ENCODE results near the gene MTR. TPM values are rescaled to one million over a fixed set of nuclear protein-coding genes. Genes with fewer than 3 reads are reported as not detected.
A peak's percentile ranks its signal among the peaks of the same experiment; 100 is the strongest.

MTR gene
- total and polyA plus RNA-seq, 2 experiments from 2014 or later = 17.2 to 25.9 TPM

DNA sequence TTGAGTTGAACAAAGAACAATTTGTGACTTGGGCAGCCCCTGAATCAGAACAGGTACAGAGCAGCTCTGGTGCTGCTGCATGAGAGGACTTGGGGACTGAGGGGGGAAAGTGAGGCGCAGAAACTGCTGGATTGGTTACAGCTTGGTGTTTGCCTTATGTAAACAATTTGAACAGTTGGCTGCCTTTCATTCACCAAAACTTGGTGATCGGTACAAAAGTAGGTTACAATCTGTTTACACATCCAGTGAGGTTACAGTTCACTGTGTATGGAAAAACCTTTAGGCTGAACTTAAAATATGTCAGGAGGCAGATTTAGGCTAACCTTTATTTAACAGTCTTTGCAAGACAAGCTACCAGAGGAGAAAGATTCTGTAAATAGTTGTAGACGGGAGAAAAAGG is 28.6 kb upstream of the MTR start:
- Histone ChIP-seq H3K79me2 (ENCODE audit: insufficient read depth) (no peaks in the 10 kb centered on the region), H4K20me1 (ENCODE audit: insufficient read depth) (no peaks in the 10 kb centered on the region), H3K9me3 (ENCODE audit: low read depth) (no peaks in the 10 kb centered on the region), H3K9ac (no peak overlapping the region), H3K27me3 (replicated peaks; ENCODE audit: insufficient read depth) (no peaks in the 10 kb centered on the region; the same call in 1 of the 2 replicates), H2AFZ (no peak overlapping the region), H3K27ac (no peak overlapping the region), H3K9me2 (ENCODE audit: insufficient read depth) (no peaks in the 10 kb centered on the region), H3K4me3 (no peak overlapping the region), H3K4me1 (ENCODE audit: insufficient read depth) (peaks cover 5% of the 10 kb centered on the region; the same call in 1 of the 2 replicates), H3K36me3 (ENCODE audit: low read depth) (no peaks in the 10 kb centered on the region), H3F3A (ENCODE audit: insufficient read depth) (no peaks in the 10 kb centered on the region), H3K4me2 (ENCODE audit: unreplicated experiment) (no peak overlapping the region)
- in situ Hi-C loops (cut with MboI) = no loop called here
- no peak for DNase-seq
- TF ChIP-seq EZH2phosphoT487 (IDR thresholded peaks at IDR 0.05; ENCODE audit: insufficient read depth, low read depth) (no peak), EZH2 (IDR thresholded peaks at IDR 0.05; ENCODE audit: insufficient read depth, poor library complexity, severe bottlenecking) (no peak)
- 72 to 84% methylated on average over 3 of the region's 3 CpGs for WGBS, 2 experiments (ENCODE audit: low coverage in 1 of 2, low lambda C conversion rate in 2 of 2, missing lambda C conversion rate in 2 of 2)

GRCh38 chr1:236767276-236767675 is 27.8 kb upstream of the MTR start:
- no peaks in the 10 kb centered on the region for H3K9me3 ChIP-seq (ENCODE audit: low read depth)
- no peak overlapping the region for H3K4me2 ChIP-seq (ENCODE audit: unreplicated experiment)
- no peak overlapping the region for H3K4me3 ChIP-seq
- H4K20me1 ChIP-seq (ENCODE audit: insufficient read depth) = no peaks in the 10 kb centered on the region
- in situ Hi-C loops (cut with MboI) = no loop called here
- 48 to 50% methylated on average over 6 of the region's 6 CpGs for WGBS, 2 experiments (ENCODE audit: low coverage in 1 of 2, low lambda C conversion rate in 2 of 2, missing lambda C conversion rate in 2 of 2)
- DNase-seq = no peak
- no peaks in the 10 kb centered on the region for H3F3A ChIP-seq (ENCODE audit: insufficient read depth)
- H2AFZ ChIP-seq = no peak overlapping the region
- no peak overlapping the region for H3K9ac ChIP-seq
- H3K27me3 ChIP-seq (replicated peaks; ENCODE audit: insufficient read depth) = no peaks in the 10 kb centered on the region; the same call in 1 of the 2 replicates
- H3K4me1 ChIP-seq (ENCODE audit: insufficient read depth) = peaks cover 5% of the 10 kb centered on the region; the same call in 1 of the 2 replicates
- H3K9me2 ChIP-seq (ENCODE audit: insufficient read depth) = no peaks in the 10 kb centered on the region
- TF ChIP-seq EZH2 (IDR thresholded peaks at IDR 0.05; ENCODE audit: insufficient read depth, poor library complexity, severe bottlenecking) = no peak
- TF ChIP-seq EZH2phosphoT487 (IDR thresholded peaks at IDR 0.05; ENCODE audit: insufficient read depth, low read depth) = no peak
- H3K36me3 ChIP-seq (ENCODE audit: low read depth) = no peaks in the 10 kb centered on the region
- no peaks in the 10 kb centered on the region for H3K79me2 ChIP-seq (ENCODE audit: insufficient read depth)
- H3K27ac ChIP-seq = no peak overlapping the region

- H3K9me2 ChIP-seq (ENCODE audit: insufficient read depth) = no peaks in the 10 kb centered on the region
- H3K79me2 ChIP-seq (ENCODE audit: insufficient read depth) = no peaks in the 10 kb centered on the region
- no peak overlapping the region for H2AFZ ChIP-seq
- no peaks in the 10 kb centered on the region for H3K4me1 ChIP-seq (ENCODE audit: insufficient read depth)
- H3F3A ChIP-seq (ENCODE audit: insufficient read depth) = no peaks in the 10 kb centered on the region
- no peaks in the 10 kb centered on the region for H3K9me3 ChIP-seq (ENCODE audit: low read depth)
- no peak overlapping the region for H3K9ac ChIP-seq
- no peak overlapping the region for H3K27ac ChIP-seq
- no peak overlapping the region for H3K4me2 ChIP-seq (ENCODE audit: unreplicated experiment)
- no peak overlapping the region for H3K4me3 ChIP-seq
- DNase-seq = no peak
- in situ Hi-C loops (cut with MboI) = no loop called here
- no peaks in the 10 kb centered on the region; the same call in 1 of the 2 replicates for H3K27me3 ChIP-seq (replicated peaks; ENCODE audit: insufficient read depth)
- no peaks in the 10 kb centered on the region for H3K36me3 ChIP-seq (ENCODE audit: low read depth)
- H4K20me1 ChIP-seq (ENCODE audit: insufficient read depth) = no peaks in the 10 kb centered on the region
- TF ChIP-seq EZH2phosphoT487 (IDR thresholded peaks at IDR 0.05; ENCODE audit: insufficient read depth, low read depth) (no peak), EZH2 (IDR thresholded peaks at IDR 0.05; ENCODE audit: insufficient read depth, poor library complexity, severe bottlenecking) (no peak)
These were observed 26.5 kb upstream of the MTR start for GRCh38 chr1:236768601-236769000.

- Histone ChIP-seq H3K27ac (no peak overlapping the region), H3K9me2 (ENCODE audit: insufficient read depth) (no peaks in the 10 kb centered on the region), H3K4me1 (ENCODE audit: insufficient read depth) (no peaks in the 10 kb centered on the region), H3K36me3 (ENCODE audit: low read depth) (no peaks in the 10 kb centered on the region), H3K9ac (no peak overlapping the region), H2AFZ (no peak overlapping the region), H3F3A (ENCODE audit: insufficient read depth) (no peaks in the 10 kb centered on the region), H4K20me1 (ENCODE audit: insufficient read depth) (no peaks in the 10 kb centered on the region), H3K79me2 (ENCODE audit: insufficient read depth) (no peaks in the 10 kb centered on the region), H3K4me2 (ENCODE audit: unreplicated experiment) (no peak overlapping the region), H3K4me3 (no peak overlapping the region), H3K27me3 (replicated peaks; ENCODE audit: insufficient read depth) (no peaks in the 10 kb centered on the region; the same call in 1 of the 2 replicates), H3K9me3 (ENCODE audit: low read depth) (no peaks in the 10 kb centered on the region)
- in situ Hi-C loops (cut with MboI) = no loop called here
- TF ChIP-seq EZH2 (IDR thresholded peaks at IDR 0.05; ENCODE audit: insufficient read depth, poor library complexity, severe bottlenecking) (no peak), EZH2phosphoT487 (IDR thresholded peaks at IDR 0.05; ENCODE audit: insufficient read depth, low read depth) (no peak)
- WGBS, 2 experiments (ENCODE audit: low coverage in 1 of 2, low lambda C conversion rate in 2 of 2, missing lambda C conversion rate in 2 of 2) = 46 to 47% methylated on average over 3 of the region's 3 CpGs
- no peak for DNase-seq
These were observed 21.2 kb upstream of the MTR start for GRCh38 chr1:236773919-236774318.

DNA sequence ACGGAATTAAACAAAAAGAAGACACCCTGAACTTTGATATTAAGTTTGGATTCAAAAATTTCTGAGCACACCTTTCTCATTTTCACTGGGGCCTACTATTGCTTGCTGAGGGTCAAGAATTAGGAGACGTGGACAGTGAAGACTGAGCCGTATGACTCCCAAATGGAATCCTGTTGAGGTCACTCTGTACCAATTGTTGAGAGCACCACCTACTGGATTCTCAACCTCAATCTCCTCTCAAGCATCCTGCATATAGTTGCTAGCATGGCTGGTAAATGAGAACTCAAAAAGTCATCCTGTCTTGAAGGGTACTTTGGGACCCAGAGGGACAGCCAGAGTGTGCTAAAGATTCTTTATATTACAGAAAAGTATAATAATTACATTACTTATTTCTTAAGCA is 20.2 kb upstream of the MTR start:
- no peaks in the 10 kb centered on the region for H4K20me1 ChIP-seq (ENCODE audit: insufficient read depth)
- peak; percentile 49 for DNase-seq
- no peak overlapping the region for H2AFZ ChIP-seq
- H3K36me3 ChIP-seq (ENCODE audit: low read depth) = no peaks in the 10 kb centered on the region
- no peak overlapping the region for H3K4me3 ChIP-seq
- no peak overlapping the region for H3K4me2 ChIP-seq (ENCODE audit: unreplicated experiment)
- H3K27me3 ChIP-seq (replicated peaks; ENCODE audit: insufficient read depth) = no peaks in the 10 kb centered on the region
- H3K9me2 ChIP-seq (ENCODE audit: insufficient read depth) = no peaks in the 10 kb centered on the region
- H3K4me1 ChIP-seq (ENCODE audit: insufficient read depth) = no peaks in the 10 kb centered on the region
- no peaks in the 10 kb centered on the region for H3K79me2 ChIP-seq (ENCODE audit: insufficient read depth)
- H3K9ac ChIP-seq = no peak overlapping the region
- H3F3A ChIP-seq (ENCODE audit: insufficient read depth) = no peaks in the 10 kb centered on the region
- TF ChIP-seq EZH2 (IDR thresholded peaks at IDR 0.05; ENCODE audit: insufficient read depth, poor library complexity, severe bottlenecking) (no peak), EZH2phosphoT487 (IDR thresholded peaks at IDR 0.05; ENCODE audit: insufficient read depth, low read depth) (no peak)
- WGBS, 2 experiments (ENCODE audit: low coverage in 1 of 2, low lambda C conversion rate in 2 of 2, missing lambda C conversion rate in 2 of 2) = 50% methylated on average over 3 of the region's 3 CpGs
- in situ Hi-C loops (cut with MboI) = no loop called here
- no peaks in the 10 kb centered on the region for H3K9me3 ChIP-seq (ENCODE audit: low read depth)
- H3K27ac ChIP-seq = no peak overlapping the region
